Measurements from ENCODE around the gene IFT81. TPM values are rescaled to one million over a fixed set of nuclear protein-coding genes. Genes with fewer than 3 reads are reported as not detected.

Gene IFT81
- total RNA-seq, 1 donor from 2014 or later: 18.7 TPM

DNA sequence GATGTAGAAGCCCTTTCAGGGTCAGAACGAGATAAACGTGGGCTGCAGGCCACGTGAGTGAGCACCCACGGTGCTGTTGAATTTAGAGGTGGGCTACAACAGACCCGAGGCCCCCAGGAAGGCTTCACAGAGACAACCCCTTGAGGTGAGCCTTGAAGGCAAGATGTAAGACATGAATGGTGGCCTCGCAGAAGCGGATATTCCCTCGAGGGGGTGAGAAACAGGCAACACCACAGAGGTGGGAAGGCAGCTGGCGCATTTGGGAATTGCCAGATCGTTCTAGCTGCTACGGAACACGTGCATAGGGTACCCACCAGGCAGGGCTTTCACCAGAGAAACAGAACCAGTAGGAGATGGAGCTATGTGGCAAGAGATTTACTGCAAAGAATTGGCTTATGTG lies 134.3 kb downstream of the IFT81 start:
- DNase-seq (ENCODE audit: low spot score): no peak
- no peaks in the 10 kb centered on the region for H3K9me3 Mint-ChIP-seq (ENCODE audit: unreplicated experiment)
- H3K4me1 Mint-ChIP-seq (ENCODE audit: unreplicated experiment): no peaks in the 10 kb centered on the region
- no peak overlapping the region for H3K4me3 Mint-ChIP-seq (ENCODE audit: unreplicated experiment)
- H3K27ac Mint-ChIP-seq (ENCODE audit: unreplicated experiment): no peak overlapping the region
- TF ChIP-seq, protein P1, sequence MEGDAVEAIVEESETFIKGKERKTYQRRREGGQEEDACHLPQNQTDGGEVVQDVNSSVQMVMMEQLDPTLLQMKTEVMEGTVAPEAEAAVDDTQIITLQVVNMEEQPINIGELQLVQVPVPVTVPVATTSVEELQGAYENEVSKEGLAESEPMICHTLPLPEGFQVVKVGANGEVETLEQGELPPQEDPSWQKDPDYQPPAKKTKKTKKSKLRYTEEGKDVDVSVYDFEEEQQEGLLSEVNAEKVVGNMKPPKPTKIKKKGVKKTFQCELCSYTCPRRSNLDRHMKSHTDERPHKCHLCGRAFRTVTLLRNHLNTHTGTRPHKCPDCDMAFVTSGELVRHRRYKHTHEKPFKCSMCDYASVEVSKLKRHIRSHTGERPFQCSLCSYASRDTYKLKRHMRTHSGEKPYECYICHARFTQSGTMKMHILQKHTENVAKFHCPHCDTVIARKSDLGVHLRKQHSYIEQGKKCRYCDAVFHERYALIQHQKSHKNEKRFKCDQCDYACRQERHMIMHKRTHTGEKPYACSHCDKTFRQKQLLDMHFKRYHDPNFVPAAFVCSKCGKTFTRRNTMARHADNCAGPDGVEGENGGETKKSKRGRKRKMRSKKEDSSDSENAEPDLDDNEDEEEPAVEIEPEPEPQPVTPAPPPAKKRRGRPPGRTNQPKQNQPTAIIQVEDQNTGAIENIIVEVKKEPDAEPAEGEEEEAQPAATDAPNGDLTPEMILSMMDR (IDR thresholded peaks at IDR 0.05; ENCODE audit: unreplicated experiment): no peak
- H3K36me3 Mint-ChIP-seq (ENCODE audit: low read depth, unreplicated experiment): no peaks in the 10 kb centered on the region
- peaks cover 3% of the 10 kb centered on the region for H3K27me3 Mint-ChIP-seq (ENCODE audit: unreplicated experiment)

- TF ChIP-seq, protein P1 (IDR thresholded peaks at IDR 0.05; ENCODE audit: unreplicated experiment): no peak
- Mint-ChIP-seq H3K27me3 (ENCODE audit: unreplicated experiment) (peaks cover 3% of the 10 kb centered on the region), H3K4me3 (ENCODE audit: unreplicated experiment) (no peak overlapping the region), H3K9me3 (ENCODE audit: unreplicated experiment) (no peaks in the 10 kb centered on the region), H3K36me3 (ENCODE audit: low read depth, unreplicated experiment) (no peaks in the 10 kb centered on the region), H3K4me1 (ENCODE audit: unreplicated experiment) (no peaks in the 10 kb centered on the region), H3K27ac (ENCODE audit: unreplicated experiment) (no peak overlapping the region)
- DNase-seq (ENCODE audit: low spot score): no peak
Measured at GRCh38 chr12:110262442-110263388, 138.6 kb downstream of the IFT81 start.

GRCh38 chr12:110266381-110266960 lies 142.3 kb downstream of the IFT81 start:
- Mint-ChIP-seq H3K27ac (ENCODE audit: unreplicated experiment) (no peak overlapping the region), H3K4me1 (ENCODE audit: unreplicated experiment) (peaks cover 7% of the 10 kb centered on the region), H3K27me3 (ENCODE audit: unreplicated experiment) (peaks cover 3% of the 10 kb centered on the region), H3K36me3 (ENCODE audit: low read depth, unreplicated experiment) (no peaks in the 10 kb centered on the region), H3K9me3 (ENCODE audit: unreplicated experiment) (no peaks in the 10 kb centered on the region), H3K4me3 (ENCODE audit: unreplicated experiment) (no peak overlapping the region)
- TF ChIP-seq, protein P1 (IDR thresholded peaks at IDR 0.05; ENCODE audit: unreplicated experiment): no peak
- no peak for DNase-seq (ENCODE audit: low spot score)

- no peaks in the 10 kb centered on the region for H3K9me3 Mint-ChIP-seq (ENCODE audit: unreplicated experiment)
- H3K4me3 Mint-ChIP-seq (ENCODE audit: unreplicated experiment): no peak overlapping the region
- peaks cover 7% of the 10 kb centered on the region for H3K4me1 Mint-ChIP-seq (ENCODE audit: unreplicated experiment)
- H3K27me3 Mint-ChIP-seq (ENCODE audit: unreplicated experiment): peaks cover 3% of the 10 kb centered on the region
- TF ChIP-seq, protein P1 (IDR thresholded peaks at IDR 0.05; ENCODE audit: unreplicated experiment): no peak
- H3K36me3 Mint-ChIP-seq (ENCODE audit: low read depth, unreplicated experiment): no peaks in the 10 kb centered on the region
- no peak for DNase-seq (ENCODE audit: low spot score)
- no peak overlapping the region for H3K27ac Mint-ChIP-seq (ENCODE audit: unreplicated experiment)
Measured at GRCh38 chr12:110266980-110267620, 142.9 kb downstream of the IFT81 start.

Other genes starting within 250 kb of the IFT81 start
- gene GLTP, start 243.8 kb upstream of the IFT81 start, total RNA-seq (ENCODE audit: unreplicated experiment): 51.2 TPM
- gene TCHP, start 224.1 kb upstream of the IFT81 start, total RNA-seq (ENCODE audit: unreplicated experiment): 20.8 TPM
- gene GIT2, start 128.0 kb upstream of the IFT81 start, total RNA-seq (ENCODE audit: unreplicated experiment): 89.1 TPM
- 55.4 TPM for gene ANKRD13A, start 124.9 kb upstream of the IFT81 start, total RNA-seq (ENCODE audit: unreplicated experiment)
- 21.9 TPM for gene C12orf76, start 75.8 kb upstream of the IFT81 start, total RNA-seq (ENCODE audit: unreplicated experiment)
- 178 TPM for gene ATP2A2, start 156.9 kb downstream of the IFT81 start, total RNA-seq (ENCODE audit: unreplicated experiment)